Adrenal gland (tissue), 5 donors: Measurements from ENCODE around the gene FGD6.

Source experiments
- CTCF ChIP-seq, 6 experiments: fragments of 450-650 bp in 4 of 6; fragments of 200-600 bp in 2 of 6; sonication (generic) in 1 of 6; IDR thresholded peaks; 1 replicate in 5 of 6; 2 replicates in 1 of 6; pipeline versions ENCODE4 v1.5.1 to v1.8.0; 2016 to 2021; ENCODE audit warnings: antibody characterized with exemption in 6 of 6, mild to moderate bottlenecking in 2 of 6, moderate library complexity in 1 of 6
- POLR2A ChIP-seq, 2 donors: fragments of 450-650 bp; IDR thresholded peaks; one replicate each; pipeline ENCODE4 v1.6.1; 2017; ENCODE audit warnings: antibody characterized with exemption in 2 of 2, mild to moderate bottlenecking in 2 of 2, moderate library complexity in 1 of 2
- donor health status: DM: no; HTN: no; CAD: no.

- TF ChIP-seq CTCF (IDR thresholded peaks at IDR 0.05) (no peak), POLR2A (IDR thresholded peaks at IDR 0.05) (no peak)
Measured at GRCh38 chr12:95164656-95165055, 52.6 kb downstream of the FGD6 start.
